Measurements from ENCODE around the gene CGB2.
"Not testable (repeated sequence)": the region's sequence is repeated elsewhere in the genome, so short reads cannot be mapped to it uniquely, and the experiment has no call there.

CGB2 gene

DNA sequence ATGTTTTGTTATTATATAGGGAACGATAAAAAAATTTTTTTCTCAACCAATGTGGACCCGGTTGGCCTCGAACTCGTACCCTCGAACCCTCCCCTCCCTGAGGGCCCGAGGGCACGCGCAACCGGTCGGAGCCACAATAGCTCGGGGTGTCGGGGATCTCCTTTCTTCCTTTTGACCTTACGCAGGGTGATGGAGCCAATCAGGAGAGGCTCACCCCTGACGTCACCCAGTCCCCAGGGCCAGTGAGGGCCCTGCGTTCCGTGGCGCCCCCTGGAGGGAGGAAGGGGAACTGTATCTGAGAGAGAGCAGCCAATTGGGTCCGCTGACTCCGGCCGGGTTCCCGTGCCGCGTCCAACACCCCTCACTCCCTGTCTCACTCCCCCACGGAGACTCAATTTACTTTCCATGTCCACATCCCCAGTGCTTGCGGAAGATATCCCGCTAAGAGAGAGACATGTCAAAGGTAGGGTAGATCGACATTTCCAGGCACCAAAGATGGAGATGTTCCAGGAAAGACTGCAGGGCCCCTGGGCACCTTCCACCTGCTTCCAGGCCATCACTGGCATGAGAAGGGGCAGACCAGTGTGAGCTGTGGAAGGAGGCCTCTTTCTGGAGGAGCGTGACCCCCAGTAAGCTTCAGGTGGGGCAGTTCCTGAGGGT, at the start of gene CGB2:
CGB2 (plus strand) TSS at position 249 of the 660 bp plus-strand sequence; CDS start at position 455, 206 bp downstream.
- not testable (repeated sequence) for H3K27me3 ChIP-seq (ENCODE audit: control insufficient read depth in 1 of 2, insufficient read depth in 2 of 2, low read length in 2 of 2); H3K27ac ChIP-seq (ENCODE audit: low read depth, low read length); H3K4me1 ChIP-seq (ENCODE audit: insufficient read depth, low read length); H3K4me3 ChIP-seq (ENCODE audit: low read depth in 1 of 2, low read length in 2 of 2); H3K9ac ChIP-seq (ENCODE audit: low read length); H3K36me3 ChIP-seq (ENCODE audit: insufficient read depth, low read length); H3K9me3 ChIP-seq (ENCODE audit: low read length)

DNA sequence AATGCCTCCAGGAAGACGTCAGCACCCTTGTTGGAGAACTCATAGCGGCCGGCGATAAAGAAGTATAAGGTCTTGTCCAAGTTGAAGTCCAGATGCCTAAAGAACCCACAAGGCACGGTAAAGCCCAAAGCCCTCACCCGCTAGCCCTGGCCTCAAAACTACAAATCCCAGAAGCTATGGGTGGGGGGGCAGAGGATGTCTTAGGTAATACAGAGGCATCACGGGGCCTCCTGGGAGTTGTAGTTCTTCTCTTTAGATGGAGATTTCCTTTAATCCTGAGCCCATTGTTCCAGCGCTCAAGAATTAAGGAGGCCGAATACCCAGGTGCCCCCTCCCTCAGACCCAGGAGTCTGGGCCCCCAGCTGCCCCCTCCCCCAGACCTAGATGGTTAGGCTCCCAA, 49.4 kb upstream of the CGB2 start:
- Histone ChIP-seq H3K4me3 (ENCODE audit: low read depth in 1 of 2, low read length in 2 of 2) (no peak overlapping the region), H3K9me3 (ENCODE audit: low read length) (no peaks in the 10 kb centered on the region), H3K27me3 (ENCODE audit: control insufficient read depth in 1 of 2, insufficient read depth in 2 of 2, low read length in 2 of 2) (no peaks in the 10 kb centered on the region), H3K36me3 (ENCODE audit: insufficient read depth, low read length) (peaks cover 20% of the 10 kb centered on the region), H3K4me1 (ENCODE audit: insufficient read depth, low read length) (peaks cover 6% of the 10 kb centered on the region), H3K27ac (ENCODE audit: low read depth, low read length) (no peak overlapping the region), H3K9ac (ENCODE audit: low read length) (no peak overlapping the region)

DNA sequence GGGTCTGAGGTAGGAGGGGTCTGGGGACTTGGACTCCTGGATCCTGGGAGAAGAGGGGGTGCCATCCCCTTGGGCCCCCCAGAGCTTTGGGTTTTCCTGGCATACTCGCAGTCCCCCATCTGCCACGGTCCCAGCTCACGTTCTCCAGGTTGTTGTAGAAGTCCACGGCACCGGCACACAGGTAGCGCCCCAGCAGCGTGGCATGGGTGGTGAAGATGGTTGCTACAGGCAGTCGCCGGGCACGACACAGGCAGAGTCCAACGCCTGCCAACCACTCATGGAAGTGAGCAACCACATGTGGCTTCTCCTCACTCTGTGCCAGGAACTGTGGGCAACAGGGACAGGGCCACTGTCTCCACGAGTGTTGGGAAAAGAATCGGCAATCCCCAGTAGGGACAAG, 46.0 kb upstream of the CGB2 start:
- H3K27ac ChIP-seq (ENCODE audit: low read depth, low read length) = no peak overlapping the region

DNA sequence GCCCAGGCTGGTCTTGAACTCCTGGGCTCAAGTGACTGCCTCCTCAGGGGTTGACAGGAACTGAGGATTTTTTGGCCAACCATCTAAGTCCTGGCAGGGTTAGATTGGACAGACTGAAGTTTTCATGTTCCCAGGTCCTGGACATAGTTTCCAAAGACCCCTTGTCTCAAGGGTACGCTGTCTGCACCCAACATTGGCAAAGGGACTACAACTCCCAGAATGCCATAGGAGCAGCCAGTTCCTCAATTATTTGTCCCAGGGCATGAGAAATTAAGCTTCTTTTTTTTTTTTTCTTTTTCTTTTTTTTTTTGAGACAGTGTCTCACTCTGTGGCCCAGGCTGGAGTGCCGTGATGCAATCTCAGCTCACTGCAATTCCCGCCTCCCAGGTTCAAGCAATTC, 45.5 kb upstream of the CGB2 start:
- no peaks in the 10 kb centered on the region for H3K27me3 ChIP-seq (ENCODE audit: control insufficient read depth in 1 of 2, insufficient read depth in 2 of 2, low read length in 2 of 2)
- peaks cover 31% of the 10 kb centered on the region for H3K36me3 ChIP-seq (ENCODE audit: insufficient read depth, low read length)
- peaks cover 10% of the 10 kb centered on the region for H3K4me1 ChIP-seq (ENCODE audit: insufficient read depth, low read length)
- H3K9me3 ChIP-seq (ENCODE audit: low read length) = no peaks in the 10 kb centered on the region
- H3K9ac ChIP-seq (ENCODE audit: low read length) = no peak overlapping the region
- no peak overlapping the region for H3K4me3 ChIP-seq (ENCODE audit: low read depth in 1 of 2, low read length in 2 of 2)
- H3K27ac ChIP-seq (ENCODE audit: low read depth, low read length) = no peak overlapping the region

More for the DNA sequence above, 46.0 kb upstream of the CGB2 start:
- no peaks in the 10 kb centered on the region for H3K27me3 ChIP-seq (ENCODE audit: control insufficient read depth in 1 of 2, insufficient read depth in 2 of 2, low read length in 2 of 2)
- no peaks in the 10 kb centered on the region for H3K9me3 ChIP-seq (ENCODE audit: low read length)
- H3K36me3 ChIP-seq (ENCODE audit: insufficient read depth, low read length) = peaks cover 31% of the 10 kb centered on the region
- no peak overlapping the region for H3K9ac ChIP-seq (ENCODE audit: low read length)
- peaks cover 5% of the 10 kb centered on the region for H3K4me1 ChIP-seq (ENCODE audit: insufficient read depth, low read length)
- H3K4me3 ChIP-seq (ENCODE audit: low read depth in 1 of 2, low read length in 2 of 2) = no peak overlapping the region

DNA sequence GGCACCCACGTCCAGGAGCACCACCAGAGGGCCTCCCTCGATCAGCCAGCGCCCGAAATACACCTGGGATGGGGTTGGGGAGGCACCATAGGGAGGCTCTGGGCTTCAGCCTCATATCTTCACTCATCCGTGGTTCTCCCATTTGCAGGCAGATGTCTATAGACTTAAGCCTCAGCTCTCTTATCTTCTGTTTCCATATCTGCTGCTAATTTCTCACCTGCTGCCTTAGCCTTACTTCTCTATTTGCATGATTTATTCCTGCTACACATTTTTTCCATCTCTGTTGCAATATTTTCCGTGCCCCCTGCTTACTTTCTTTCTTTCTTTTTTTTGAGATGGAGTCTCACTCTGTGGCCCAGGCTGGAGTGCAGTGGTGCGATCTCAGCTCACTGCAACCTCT, 44.4 kb upstream of the CGB2 start:
- H3K27ac ChIP-seq (ENCODE audit: low read depth, low read length) = no peak overlapping the region
- no peak overlapping the region for H3K4me3 ChIP-seq (ENCODE audit: low read depth in 1 of 2, low read length in 2 of 2)
- no peaks in the 10 kb centered on the region for H3K27me3 ChIP-seq (ENCODE audit: control insufficient read depth in 1 of 2, insufficient read depth in 2 of 2, low read length in 2 of 2)
- peaks cover 18% of the 10 kb centered on the region for H3K4me1 ChIP-seq (ENCODE audit: insufficient read depth, low read length)
- H3K36me3 ChIP-seq (ENCODE audit: insufficient read depth, low read length) = peaks cover 31% of the 10 kb centered on the region
- H3K9ac ChIP-seq (ENCODE audit: low read length) = no peak overlapping the region
- no peaks in the 10 kb centered on the region for H3K9me3 ChIP-seq (ENCODE audit: low read length)

GRCh38 chr19:48988286-48988685, 43.4 kb upstream of the CGB2 start:
- no peak overlapping the region for H3K4me3 ChIP-seq (ENCODE audit: low read depth in 1 of 2, low read length in 2 of 2)
- H3K27me3 ChIP-seq (ENCODE audit: control insufficient read depth in 1 of 2, insufficient read depth in 2 of 2, low read length in 2 of 2) = no peaks in the 10 kb centered on the region
- no peaks in the 10 kb centered on the region for H3K9me3 ChIP-seq (ENCODE audit: low read length)
- H3K27ac ChIP-seq (ENCODE audit: low read depth, low read length) = no peak overlapping the region
- H3K4me1 ChIP-seq (ENCODE audit: insufficient read depth, low read length) = peaks cover 19% of the 10 kb centered on the region
- H3K9ac ChIP-seq (ENCODE audit: low read length) = no peak overlapping the region
- H3K36me3 ChIP-seq (ENCODE audit: insufficient read depth, low read length) = peaks cover 27% of the 10 kb centered on the region

GRCh38 chr19:48988860-48989259, 42.8 kb upstream of the CGB2 start:
- Histone ChIP-seq H3K27me3 (ENCODE audit: control insufficient read depth in 1 of 2, insufficient read depth in 2 of 2, low read length in 2 of 2) (no peaks in the 10 kb centered on the region), H3K36me3 (ENCODE audit: insufficient read depth, low read length) (peaks cover 22% of the 10 kb centered on the region), H3K4me3 (ENCODE audit: low read depth in 1 of 2, low read length in 2 of 2) (no peak overlapping the region), H3K9ac (ENCODE audit: low read length) (no peak overlapping the region), H3K4me1 (ENCODE audit: insufficient read depth, low read length) (peaks cover 19% of the 10 kb centered on the region), H3K27ac (ENCODE audit: low read depth, low read length) (no peak overlapping the region), H3K9me3 (ENCODE audit: low read length) (no peaks in the 10 kb centered on the region)

GRCh38 chr19:48989701-48990291, 41.9 kb upstream of the CGB2 start:
- H3K9me3 ChIP-seq (ENCODE audit: low read length) = no peaks in the 10 kb centered on the region
- H3K9ac ChIP-seq (ENCODE audit: low read length) = no peak overlapping the region
- peaks cover 27% of the 10 kb centered on the region for H3K4me1 ChIP-seq (ENCODE audit: insufficient read depth, low read length)
- H3K27ac ChIP-seq (ENCODE audit: low read depth, low read length) = no peak overlapping the region
- peaks cover 18% of the 10 kb centered on the region for H3K36me3 ChIP-seq (ENCODE audit: insufficient read depth, low read length)
- no peaks in the 10 kb centered on the region for H3K27me3 ChIP-seq (ENCODE audit: control insufficient read depth in 1 of 2, insufficient read depth in 2 of 2, low read length in 2 of 2)
- H3K4me3 ChIP-seq (ENCODE audit: low read depth in 1 of 2, low read length in 2 of 2) = no peak overlapping the region

GRCh38 chr19:48990400-48990799, 41.3 kb upstream of the CGB2 start:
- Histone ChIP-seq H3K9ac (ENCODE audit: low read length) (no peak overlapping the region), H3K9me3 (ENCODE audit: low read length) (no peaks in the 10 kb centered on the region), H3K36me3 (ENCODE audit: insufficient read depth, low read length) (peaks cover 12% of the 10 kb centered on the region), H3K4me1 (ENCODE audit: insufficient read depth, low read length) (peaks cover 28% of the 10 kb centered on the region), H3K4me3 (ENCODE audit: low read depth in 1 of 2, low read length in 2 of 2) (no peak overlapping the region), H3K27me3 (ENCODE audit: control insufficient read depth in 1 of 2, insufficient read depth in 2 of 2, low read length in 2 of 2) (no peaks in the 10 kb centered on the region), H3K27ac (ENCODE audit: low read depth, low read length) (no peak overlapping the region)

DNA sequence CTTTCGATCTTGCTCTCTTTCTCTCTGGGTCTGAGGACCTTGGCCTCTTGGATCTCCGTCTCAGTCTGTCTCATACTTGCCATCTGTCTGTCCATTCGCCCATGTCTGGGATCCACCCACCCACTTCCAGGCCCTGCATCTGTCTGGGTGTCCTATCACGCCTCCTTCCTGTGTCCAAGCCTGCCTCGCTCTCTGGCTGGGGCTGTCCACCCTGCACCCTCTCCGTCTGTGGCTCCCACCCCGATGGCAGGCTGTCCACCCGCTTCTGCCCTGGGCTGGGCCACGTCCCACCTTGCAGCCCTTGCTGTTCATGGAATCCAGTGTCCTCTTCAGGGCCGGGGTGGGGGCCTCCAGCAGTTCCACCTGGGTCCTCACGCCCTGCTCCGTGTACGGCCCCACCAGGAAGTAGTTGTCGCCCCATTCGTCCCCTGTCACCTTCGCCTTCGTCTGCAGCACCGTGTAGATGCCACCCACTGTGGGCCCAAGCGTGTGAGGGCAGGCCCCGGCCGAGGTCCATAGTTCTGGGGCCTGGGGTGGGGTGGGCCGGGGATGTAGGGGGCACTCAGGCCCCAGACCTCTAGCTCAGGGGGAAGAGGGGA, 40.6 kb upstream of the CGB2 start:
- Histone ChIP-seq H3K9me3 (ENCODE audit: low read length) (no peaks in the 10 kb centered on the region), H3K27me3 (ENCODE audit: control insufficient read depth in 1 of 2, insufficient read depth in 2 of 2, low read length in 2 of 2) (no peaks in the 10 kb centered on the region), H3K4me1 (ENCODE audit: insufficient read depth, low read length) (peaks cover 28% of the 10 kb centered on the region), H3K36me3 (ENCODE audit: insufficient read depth, low read length) (peaks cover 11% of the 10 kb centered on the region), H3K9ac (ENCODE audit: low read length) (no peak overlapping the region), H3K4me3 (ENCODE audit: low read depth in 1 of 2, low read length in 2 of 2) (no peak overlapping the region), H3K27ac (ENCODE audit: low read depth, low read length) (peak overlapping the region; percentile 97)

GRCh38 chr19:48991873-48992580, 39.7 kb upstream of the CGB2 start:
- H3K9ac ChIP-seq (ENCODE audit: low read length) = peak overlapping the region; percentile 95
- peak overlapping the region; percentile 97 for H3K27ac ChIP-seq (ENCODE audit: low read depth, low read length)
- H3K9me3 ChIP-seq (ENCODE audit: low read length) = no peaks in the 10 kb centered on the region
- peak overlapping the region; percentile 87 to 98 for H3K4me3 ChIP-seq (ENCODE audit: low read depth in 1 of 2, low read length in 2 of 2)
- peaks cover 11% of the 10 kb centered on the region for H3K36me3 ChIP-seq (ENCODE audit: insufficient read depth, low read length)
- H3K27me3 ChIP-seq (ENCODE audit: control insufficient read depth in 1 of 2, insufficient read depth in 2 of 2, low read length in 2 of 2) = no peaks in the 10 kb centered on the region
- peaks cover 28% of the 10 kb centered on the region for H3K4me1 ChIP-seq (ENCODE audit: insufficient read depth, low read length)

Data from muscle layer of colon (tissue), 2 donors.